HUDEP-2 (cell line): ENCODE results near the gene SENP2.

ENCODE experiments used
- DNase-seq, 76 experiments: peaks; one replicate each; lab custom pipeline; 2025; ENCODE audit not compliant: unreplicated experiment in 76 of 76; lab: John Stamatoyannopoulos, UW

The SENP2 gene

GRCh38 chr3:185667574-185667973 lies 81.5 kb downstream of the SENP2 start:
- no peak for DNase-seq

GRCh38 chr3:185677146-185677829 lies 91.2 kb downstream of the SENP2 start:
- peak in 34 of 76 experiments; percentile 1 to 64 (median 31) for DNase-seq

- DNase-seq: no peak
These were observed 91.9 kb downstream of the SENP2 start for GRCh38 chr3:185678027-185678426.

- no peak for DNase-seq
These were observed 94.1 kb downstream of the SENP2 start for GRCh38 chr3:185680231-185680630.
